ENCODE measurements around the gene PPP1R9A.

PPP1R9A gene

DNA sequence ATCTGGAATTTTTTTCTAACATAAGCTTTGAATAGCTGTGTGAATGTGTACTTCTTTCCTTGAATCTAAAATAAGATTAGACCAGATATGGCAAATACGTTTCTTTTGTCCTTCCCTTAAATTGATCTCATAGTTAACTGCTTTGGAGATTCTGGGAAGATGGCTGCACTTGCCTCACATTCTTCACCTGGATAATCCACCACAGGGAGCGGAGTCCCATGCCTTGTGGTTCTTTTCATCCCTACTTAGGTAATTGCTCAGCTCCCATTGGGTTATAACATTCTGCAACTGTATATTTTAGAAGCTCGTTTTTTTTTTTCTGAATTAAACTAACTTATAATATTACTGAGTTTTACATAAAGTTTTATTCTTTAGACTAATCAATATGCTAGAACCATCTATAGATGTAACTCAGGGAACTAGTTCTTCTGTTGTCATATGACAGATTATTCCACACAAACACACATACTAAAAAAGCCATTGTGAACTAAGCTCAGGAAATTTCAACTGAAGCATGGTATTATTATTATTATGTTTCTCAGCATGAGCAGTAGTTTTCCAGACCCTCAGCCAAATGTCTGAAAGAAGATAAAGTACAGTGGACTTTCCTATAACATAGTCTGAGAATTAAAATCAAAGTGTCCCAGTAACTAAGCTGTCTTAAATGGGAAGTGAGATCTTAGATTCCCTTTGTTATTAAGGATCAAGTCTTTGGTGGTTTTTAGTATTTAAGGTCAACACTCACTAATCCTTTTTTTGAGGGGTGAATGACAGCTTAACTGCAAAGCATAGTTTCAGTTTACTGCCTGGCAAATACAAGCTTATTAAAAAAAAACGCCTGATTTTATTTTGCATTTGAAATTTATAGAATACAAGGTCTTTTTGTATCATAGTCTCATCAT, 182.3 kb downstream of the PPP1R9A start:
- TF ChIP-seq, protein P1, sequence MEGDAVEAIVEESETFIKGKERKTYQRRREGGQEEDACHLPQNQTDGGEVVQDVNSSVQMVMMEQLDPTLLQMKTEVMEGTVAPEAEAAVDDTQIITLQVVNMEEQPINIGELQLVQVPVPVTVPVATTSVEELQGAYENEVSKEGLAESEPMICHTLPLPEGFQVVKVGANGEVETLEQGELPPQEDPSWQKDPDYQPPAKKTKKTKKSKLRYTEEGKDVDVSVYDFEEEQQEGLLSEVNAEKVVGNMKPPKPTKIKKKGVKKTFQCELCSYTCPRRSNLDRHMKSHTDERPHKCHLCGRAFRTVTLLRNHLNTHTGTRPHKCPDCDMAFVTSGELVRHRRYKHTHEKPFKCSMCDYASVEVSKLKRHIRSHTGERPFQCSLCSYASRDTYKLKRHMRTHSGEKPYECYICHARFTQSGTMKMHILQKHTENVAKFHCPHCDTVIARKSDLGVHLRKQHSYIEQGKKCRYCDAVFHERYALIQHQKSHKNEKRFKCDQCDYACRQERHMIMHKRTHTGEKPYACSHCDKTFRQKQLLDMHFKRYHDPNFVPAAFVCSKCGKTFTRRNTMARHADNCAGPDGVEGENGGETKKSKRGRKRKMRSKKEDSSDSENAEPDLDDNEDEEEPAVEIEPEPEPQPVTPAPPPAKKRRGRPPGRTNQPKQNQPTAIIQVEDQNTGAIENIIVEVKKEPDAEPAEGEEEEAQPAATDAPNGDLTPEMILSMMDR (conservative IDR thresholded peaks at IDR 0.05) = no peak

DNA sequence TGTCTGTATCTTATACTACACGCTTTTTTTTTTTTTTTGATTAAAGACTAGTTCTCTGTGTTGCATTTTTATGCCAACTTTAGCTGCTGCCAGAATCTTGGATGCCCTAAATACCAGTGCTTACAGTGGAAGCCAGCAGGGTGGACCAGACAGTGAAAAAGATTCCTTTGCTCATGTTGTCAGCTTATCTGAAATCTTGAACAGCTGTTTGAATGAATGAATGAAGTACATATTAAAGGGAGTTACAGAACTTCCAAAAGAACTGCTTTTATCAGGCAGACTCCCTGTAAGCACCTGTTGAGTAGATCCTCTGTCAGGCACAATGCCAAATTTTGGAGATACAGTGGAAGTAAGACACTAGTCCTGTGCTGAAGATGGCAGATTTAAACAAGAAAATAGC, 184.9 kb downstream of the PPP1R9A start:
- H3K27ac ChIP-seq = no peak overlapping the region
- TF ChIP-seq, protein P1 (conservative IDR thresholded peaks at IDR 0.05) = no peak

More for the DNA sequence above, 182.3 kb downstream of the PPP1R9A start:
- H3K27ac ChIP-seq = no peak overlapping the region

DNA sequence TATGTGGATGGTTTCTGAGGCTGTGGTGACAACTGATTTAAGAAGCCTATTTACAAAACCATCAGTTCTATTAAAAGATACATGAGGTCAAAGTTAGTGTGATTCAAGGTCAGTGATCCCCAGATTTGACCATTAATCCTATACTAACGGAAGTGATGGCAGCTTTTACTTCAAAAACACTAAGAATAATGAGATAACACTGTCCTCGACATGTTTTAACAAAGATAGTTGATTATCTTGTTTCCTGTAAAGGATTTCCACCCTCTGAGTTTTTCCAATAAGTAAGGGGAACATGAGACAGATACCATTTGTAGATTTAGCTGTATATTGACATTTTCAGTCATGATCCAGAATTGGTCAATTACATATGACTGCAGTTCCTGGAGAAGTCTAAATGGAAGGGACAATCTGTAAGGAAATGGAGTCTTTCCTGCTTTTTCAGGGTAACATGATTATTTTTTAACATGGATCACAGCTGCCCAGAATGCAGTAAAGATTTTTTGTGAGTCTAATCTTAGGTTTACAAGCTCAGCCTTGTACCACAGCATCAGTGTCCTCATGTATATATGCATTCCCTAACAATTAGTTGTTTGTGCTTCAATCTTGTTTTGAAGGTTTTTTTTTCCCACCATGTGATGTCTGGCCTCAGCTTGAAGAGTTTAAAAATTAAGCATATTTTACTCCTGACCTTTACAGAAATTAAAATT, 188.0 kb downstream of the PPP1R9A start:
- TF ChIP-seq, protein P1 (conservative IDR thresholded peaks at IDR 0.05) = no peak
- no peak overlapping the region for H3K27ac ChIP-seq

DNA sequence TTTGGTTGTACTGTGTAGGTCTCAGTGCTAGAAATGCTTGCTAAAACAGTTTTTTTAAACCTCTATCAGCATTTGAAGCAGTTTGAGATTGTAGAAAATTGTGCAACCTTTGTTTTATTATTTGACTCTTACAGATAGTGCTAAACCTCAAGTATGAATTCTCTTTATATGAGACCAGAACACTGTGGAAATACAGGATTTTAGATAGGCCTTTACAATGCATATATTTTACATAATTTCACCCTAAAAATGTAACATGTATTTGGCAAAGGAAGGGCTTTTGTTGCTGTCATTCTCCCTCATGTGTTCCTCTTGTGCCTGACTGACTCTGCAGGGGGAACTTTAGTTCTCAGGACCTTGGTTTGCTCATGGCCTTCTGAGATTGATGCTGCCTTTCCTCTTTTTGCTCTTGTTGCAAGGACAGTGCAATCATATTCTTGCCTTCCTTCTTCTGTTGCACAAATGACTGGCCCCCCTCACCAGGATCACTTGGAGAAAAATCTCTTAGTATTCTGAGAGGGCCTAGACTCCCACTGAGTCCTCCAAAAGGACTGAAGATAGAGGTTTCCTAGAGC, 188.7 kb downstream of the PPP1R9A start:
- TF ChIP-seq, protein P1 (conservative IDR thresholded peaks at IDR 0.05) = no peak
- H3K27ac ChIP-seq = no peak overlapping the region

DNA sequence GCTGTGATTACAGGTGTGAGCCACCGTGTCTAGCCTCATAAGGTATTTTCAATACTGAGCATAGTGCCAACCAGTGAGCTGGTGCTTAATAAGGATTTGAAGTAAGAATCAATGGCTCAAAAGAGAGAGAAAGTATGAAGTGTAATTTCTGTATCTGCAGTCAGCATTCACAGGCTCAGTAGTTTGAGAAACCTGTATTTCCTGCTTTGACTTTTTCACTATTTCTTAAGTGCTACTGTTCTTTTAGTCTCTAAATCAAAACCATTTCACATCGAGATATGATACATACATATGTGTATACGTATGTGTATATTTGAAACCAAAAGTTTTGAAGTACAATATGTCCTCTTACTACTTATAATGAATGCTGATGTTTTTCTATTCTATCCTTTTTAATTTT, 189.9 kb downstream of the PPP1R9A start:
- TF ChIP-seq, protein P1 (conservative IDR thresholded peaks at IDR 0.05) = no peak
- no peak overlapping the region for H3K27ac ChIP-seq

DNA sequence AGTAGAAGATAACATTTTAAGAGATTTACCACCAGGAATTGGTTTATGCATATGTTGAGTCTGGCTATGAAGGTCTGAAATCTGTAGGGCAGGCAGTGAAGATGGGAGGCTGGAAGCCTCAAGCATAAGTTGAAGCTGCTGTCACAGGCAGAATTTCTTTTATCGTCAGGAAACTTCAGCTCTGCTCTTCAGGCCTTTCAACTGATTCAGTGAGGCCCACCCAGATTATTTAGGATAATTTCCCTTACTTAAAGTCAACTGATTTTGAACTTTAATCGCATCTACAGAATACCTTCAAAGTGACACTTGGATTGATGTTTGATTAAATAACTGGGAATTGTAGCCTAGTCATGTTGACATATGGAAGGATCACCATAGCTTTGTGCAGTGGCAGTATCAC, 190.5 kb downstream of the PPP1R9A start:
- TF ChIP-seq, protein P1 (conservative IDR thresholded peaks at IDR 0.05) = no peak
- H3K27ac ChIP-seq = no peak overlapping the region

DNA sequence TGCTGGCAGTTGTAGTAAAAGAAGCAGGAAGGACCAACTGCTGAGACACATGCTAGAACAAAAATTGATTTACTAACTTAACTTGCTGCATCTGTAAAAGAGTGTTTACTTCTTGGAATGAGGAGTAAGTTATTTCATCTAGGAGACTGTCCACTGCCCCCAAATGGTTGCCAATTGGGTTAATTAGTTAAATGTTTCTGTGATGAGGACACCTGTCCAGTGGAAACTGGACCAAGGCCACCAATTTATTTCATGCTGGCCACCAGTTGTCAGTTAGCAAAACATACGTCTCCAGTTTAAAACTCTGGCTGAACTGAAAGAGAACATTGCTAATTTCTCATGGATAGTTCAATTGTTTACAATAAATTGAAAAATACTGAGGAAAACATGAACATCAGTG, 191.7 kb downstream of the PPP1R9A start:
- no peak overlapping the region for H3K27ac ChIP-seq
- TF ChIP-seq, protein P1 (conservative IDR thresholded peaks at IDR 0.05) = no peak
